GM18868 (cell line): ENCODE results near the gene SYNPO.

Experiments
- ATAC-seq: cut with Tn5 transposase; IDR thresholded peaks from one replicate; pipeline ENCODE4 v1.9.1; 2021; ENCODE audit warnings: mild to moderate bottlenecking, moderate library complexity; ENCODE audit not compliant: unreplicated experiment

SYNPO gene

DNA sequence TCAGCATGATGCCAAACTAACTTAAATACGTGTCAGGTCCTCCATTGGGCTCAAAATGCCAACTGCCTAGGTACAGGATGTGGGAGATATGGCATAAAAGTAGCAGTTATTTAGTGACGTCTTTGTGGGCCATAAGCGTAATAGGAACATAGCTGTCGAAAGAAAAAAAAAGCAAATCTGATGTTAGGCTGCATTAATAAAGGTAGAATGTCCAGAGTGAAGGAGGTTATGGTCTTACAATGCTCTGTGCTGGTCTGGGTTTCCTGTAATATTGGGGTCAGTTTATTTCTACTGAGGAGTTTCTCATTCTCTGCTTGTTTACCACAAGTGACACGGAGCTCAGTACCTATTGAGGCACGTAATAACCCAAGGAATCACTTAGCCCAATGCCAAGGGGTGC, 33.4 kb upstream of the SYNPO start:
- ATAC-seq, result no peak

DNA sequence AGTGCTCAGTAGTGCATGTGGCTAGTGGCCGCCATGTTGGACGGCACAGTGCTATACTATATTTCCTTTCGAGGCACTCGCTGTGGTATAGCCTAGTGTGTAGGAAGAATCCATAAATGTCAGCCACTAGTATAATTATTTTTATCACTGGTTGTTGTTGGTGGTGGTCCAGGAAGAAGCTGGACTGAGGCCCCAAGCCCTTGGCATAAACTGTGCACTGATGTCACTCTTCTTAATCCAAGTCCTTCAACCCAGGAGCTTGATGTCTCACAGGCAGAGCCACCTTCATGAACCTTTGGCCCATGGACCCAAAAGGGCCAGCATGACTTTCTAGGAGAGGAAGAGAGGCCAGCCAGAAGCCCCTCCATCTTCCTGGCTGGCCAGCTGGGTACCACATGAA, 32.5 kb upstream of the SYNPO start:
- ATAC-seq, result no peak

- no peak for ATAC-seq
These were observed 31.5 kb upstream of the SYNPO start for GRCh38 chr5:150608991-150609390.

- no peak for ATAC-seq
These were observed 30.4 kb upstream of the SYNPO start for GRCh38 chr5:150609843-150610584.

DNA sequence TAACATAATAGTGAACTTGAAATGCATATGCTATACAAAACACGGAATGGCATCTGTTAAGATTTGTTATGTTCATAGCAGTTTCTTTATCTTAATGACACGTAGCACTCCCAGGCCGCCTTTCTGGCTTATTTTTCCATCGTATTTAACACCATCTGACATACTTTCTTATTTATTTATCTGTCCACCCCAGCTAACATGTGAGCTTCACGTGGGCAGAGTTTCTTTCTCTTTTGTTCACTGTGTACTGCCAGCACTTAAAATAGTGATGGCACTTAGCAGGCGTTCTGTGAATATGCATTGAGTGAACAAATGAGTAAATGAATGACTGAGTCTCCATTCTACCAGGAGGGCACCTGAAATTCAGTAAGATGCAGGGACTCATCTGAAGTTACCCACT, 29.4 kb upstream of the SYNPO start:
- ATAC-seq, result no peak

DNA sequence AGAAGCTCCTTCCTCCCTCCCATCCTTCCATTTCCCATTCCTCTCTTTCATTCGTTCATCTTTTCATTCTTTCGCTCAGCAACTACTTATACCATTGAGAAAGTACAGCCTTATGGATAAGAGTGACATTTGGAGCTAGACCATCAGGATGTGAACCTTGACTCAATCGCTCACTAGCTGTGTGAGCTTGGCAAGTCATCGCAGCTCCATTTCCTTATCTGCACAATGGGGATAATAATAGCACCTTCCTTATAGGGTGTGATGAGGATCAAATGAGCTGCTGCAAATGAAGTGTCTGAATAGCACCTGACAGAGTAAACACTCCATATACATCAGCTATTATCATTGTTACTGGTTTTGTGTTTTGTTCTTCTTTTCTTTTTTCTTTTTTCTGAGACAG, 28.1 kb upstream of the SYNPO start:
- no peak for ATAC-seq

DNA sequence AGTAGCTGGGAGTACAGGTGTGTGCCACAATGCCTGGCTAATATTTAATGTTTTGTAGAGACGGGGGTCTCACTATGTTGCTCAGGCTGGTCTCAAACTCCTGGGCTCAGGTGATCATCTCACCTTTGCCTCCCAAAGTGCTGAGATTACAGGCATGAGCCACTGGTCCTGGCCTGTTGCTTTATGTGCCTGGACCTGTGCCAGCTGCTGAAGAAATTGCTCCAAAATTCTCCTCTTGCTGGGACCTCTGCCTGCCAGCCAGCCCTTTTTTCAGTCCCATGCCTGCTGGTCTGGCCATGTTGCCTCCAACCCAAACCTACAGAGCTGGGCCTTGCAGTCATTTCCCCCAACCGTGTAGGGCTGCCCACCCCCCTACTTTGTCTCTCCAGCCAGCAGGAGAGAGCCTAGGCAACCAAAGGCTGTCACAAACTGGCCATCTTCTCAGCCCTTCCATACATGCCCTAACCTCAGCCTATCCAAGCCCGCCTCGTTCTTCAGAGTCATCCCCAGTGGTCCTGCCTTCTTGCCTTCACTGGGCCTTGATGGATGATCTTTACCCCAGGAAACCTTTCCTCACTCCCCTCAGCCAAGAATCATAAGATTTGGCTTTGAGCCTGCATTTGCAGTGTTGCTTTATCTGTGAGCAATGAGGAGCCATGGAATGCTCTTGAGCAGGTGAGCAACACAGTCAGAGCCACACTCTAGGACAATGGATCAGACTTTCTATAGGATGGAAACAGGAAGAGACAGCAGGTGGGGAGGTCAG, 27.4 kb upstream of the SYNPO start:
- ATAC-seq, result no peak

- ATAC-seq, result no peak
These were observed 26.3 kb upstream of the SYNPO start for GRCh38 chr5:150613991-150614660.

GRCh38 chr5:150614661-150615060, 25.8 kb upstream of the SYNPO start:
- ATAC-seq, result no peak

GRCh38 chr5:150615141-150615699, 25.2 kb upstream of the SYNPO start:
- ATAC-seq, result no peak

GRCh38 chr5:150616024-150616470, 24.4 kb upstream of the SYNPO start:
- no peak for ATAC-seq

DNA sequence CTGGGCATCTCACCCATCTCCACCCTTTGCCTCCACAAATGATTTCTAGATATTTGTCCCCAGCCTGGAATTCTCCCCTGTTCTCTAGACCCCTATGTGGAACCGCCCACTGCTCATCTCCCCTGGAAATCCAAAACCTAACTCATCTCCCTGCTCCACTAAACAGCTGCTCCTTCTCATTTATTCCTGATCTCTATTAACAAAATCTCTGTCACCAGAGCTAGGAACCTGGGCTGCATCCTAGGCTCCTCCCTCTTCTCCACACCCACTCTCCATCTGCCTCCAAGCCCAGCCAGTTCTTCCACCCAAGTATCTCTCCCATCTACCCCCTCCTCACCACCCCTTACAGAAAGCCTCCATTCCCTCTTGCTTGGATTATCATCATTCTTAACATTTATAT, 24.0 kb upstream of the SYNPO start:
- ATAC-seq, result no peak

- no peak for ATAC-seq
These were observed 22.3 kb upstream of the SYNPO start for GRCh38 chr5:150618163-150618562.

GRCh38 chr5:150618588-150619281, 21.7 kb upstream of the SYNPO start:
- no peak for ATAC-seq

DNA sequence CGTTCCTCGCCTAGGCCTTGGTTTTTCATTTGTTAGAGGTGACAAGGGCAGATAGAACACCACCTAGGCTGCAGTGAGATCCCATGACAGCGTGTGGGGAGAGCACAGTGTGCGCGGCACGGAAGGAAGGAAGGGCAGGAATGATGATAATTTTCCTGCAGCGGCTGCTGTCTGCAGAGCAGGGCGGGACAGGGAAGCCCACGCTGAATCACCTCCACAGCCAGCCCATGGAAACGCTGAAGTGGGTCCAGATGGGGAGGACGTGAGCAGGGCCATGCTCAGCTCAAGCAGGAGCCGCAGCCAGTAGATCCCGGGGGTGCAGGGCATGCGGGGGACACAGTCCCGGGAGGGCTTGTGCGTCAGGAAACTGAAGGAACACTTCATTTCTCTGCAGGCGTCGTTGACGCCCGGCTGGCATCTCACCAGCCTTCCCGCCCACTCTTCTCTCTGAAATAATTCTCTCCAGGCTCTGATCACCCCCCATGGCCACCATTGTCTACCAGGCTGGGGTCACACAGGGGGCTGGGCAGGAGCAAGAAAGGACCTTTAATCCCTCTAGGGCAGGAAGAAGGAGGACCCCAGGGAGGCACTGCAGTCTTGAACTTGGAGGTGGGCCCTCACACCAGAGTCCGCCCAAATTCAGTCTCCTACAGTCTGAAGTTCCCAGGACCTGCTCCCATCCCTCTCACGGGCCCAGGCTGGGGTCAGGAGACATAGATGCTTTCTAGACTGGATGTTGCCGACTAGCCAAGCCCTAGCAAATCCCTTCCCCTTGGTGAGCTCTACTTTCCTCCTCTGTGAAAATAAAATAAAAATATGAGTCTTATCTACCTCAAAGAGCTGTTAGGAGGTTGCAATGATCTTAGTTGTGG, 20.9 kb upstream of the SYNPO start:
- no peak for ATAC-seq

DNA sequence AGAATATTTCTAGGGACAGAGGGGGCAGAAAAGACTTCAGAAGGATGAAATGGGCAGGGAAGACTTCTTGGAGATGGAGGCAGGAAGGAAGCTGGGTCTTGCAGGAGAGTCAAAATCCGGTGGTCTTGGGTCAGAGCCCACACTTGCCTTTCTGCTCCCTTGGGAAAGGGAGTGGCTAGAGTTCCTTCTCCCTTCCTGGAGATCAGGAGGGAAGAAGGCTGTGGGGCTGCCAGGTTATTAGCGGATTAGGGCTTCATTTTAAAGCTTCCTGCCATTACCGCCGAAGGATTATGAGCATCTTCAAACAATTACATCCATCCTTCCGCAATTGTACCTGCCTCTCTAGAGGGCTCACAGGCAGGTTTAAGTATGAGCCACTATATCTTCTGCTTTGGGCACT, 19.2 kb upstream of the SYNPO start:
- ATAC-seq, result no peak

- no peak for ATAC-seq
These were observed 18.3 kb upstream of the SYNPO start for GRCh38 chr5:150622157-150622556.

DNA sequence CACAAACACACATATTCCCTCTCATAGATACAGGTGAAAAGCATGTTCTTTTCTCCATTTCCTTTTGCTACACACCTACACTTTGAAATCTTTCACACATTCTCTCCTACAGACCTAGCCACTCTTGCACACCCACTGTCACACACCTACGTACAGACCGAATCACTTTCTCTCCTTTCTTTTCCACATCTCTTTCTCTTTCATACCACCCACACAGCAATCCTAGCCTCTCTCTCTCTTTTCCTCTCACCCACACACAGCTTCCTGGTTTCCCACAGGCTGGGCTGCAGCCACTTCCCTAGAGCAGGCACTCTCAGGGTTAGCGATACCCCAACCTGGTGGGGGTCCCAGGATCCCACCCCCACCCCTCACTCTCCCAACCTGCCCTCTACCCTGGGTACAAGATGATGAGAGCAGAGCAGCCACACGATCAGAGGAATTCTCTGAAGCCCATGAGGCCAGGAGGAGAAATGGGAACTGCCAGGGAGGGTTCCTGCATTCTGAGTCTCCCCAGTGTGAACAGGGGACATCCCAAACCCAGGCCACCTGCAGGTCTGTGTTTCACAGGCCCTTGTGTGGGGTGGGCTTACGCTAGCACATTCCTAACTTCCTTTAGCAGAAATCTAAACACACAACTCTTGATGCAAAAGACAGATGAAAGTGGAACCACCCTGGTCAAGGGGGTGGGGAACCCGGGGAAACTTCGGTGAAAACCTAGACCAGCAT, 17.1 kb upstream of the SYNPO start:
- peak; percentile 25 for ATAC-seq

DNA sequence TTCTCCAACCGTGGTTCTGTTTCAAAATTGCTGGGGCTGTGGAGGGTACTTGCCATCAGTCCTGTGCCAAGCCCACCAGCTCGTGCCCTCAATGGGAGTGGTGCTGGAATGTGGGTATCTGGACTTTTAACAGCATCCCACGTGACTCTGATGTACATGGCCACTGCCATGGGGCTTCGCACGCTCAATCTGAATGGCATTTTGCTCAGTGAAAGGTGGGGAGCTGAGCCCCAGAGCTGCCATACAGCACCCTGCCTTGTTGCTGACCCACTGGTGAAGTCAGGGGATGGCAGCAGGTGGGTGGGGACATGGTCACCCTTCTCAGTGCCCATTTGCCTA, 16.6 kb upstream of the SYNPO start:
- no peak for ATAC-seq
